Measurements from ENCODE around the gene PDE8A. TPM values are rescaled to one million over a fixed set of nuclear protein-coding genes. Genes with fewer than 3 reads are reported as not detected.

Gene PDE8A
- total and polyA plus RNA-seq, 2 of the 13 experiments (the other 11 are each of a cell fraction or from before 2014, with no cell fraction given) = 26.3 to 48.5 TPM

GRCh38 chr15:85047271-85047948 is 65.8 kb downstream of the PDE8A start (continued):
- TF ChIP-seq FOXM1 (CRISPR knock-in tag; IDR thresholded peaks at IDR 0.05) (no peak), RARG (CRISPR knock-in tag; IDR thresholded peaks at IDR 0.05; ENCODE audit: low read depth) (no peak), ZNF710 (CRISPR knock-in tag; IDR thresholded peaks at IDR 0.05; ENCODE audit: borderline replicate concordance) (peak; percentile 64; the same call in 1 of the 2 replicates), ARHGAP35 (CRISPR knock-in tag; IDR thresholded peaks at IDR 0.05; ENCODE audit: borderline replicate concordance) (no peak), ZBTB34 (CRISPR knock-in tag; IDR thresholded peaks at IDR 0.05) (peak; percentile 58; the same call in 1 of the 2 replicates), MEF2D (CRISPR knock-in tag; IDR thresholded peaks at IDR 0.05) (peak; percentile 68; the same call in 1 of the 2 replicates), ZBTB10 (CRISPR knock-in tag; IDR thresholded peaks at IDR 0.05; ENCODE audit: borderline replicate concordance) (peak; percentile 90; the same call in 1 of the 2 replicates), DBP (CRISPR knock-in tag; IDR thresholded peaks at IDR 0.05; ENCODE audit: not compliant biosample characterization) (no peak), ZNF333 (CRISPR knock-in tag; IDR thresholded peaks at IDR 0.05; ENCODE audit: borderline replicate concordance) (no peak), ZFP1 (CRISPR knock-in tag; IDR thresholded peaks at IDR 0.05) (0 out of 2 replicates have a peak, but pooled peaks have one; percentile 15), SALL1 (CRISPR knock-in tag; IDR thresholded peaks at IDR 0.05) (peak; percentile 81), ZNF34 (CRISPR knock-in tag; IDR thresholded peaks at IDR 0.05; ENCODE audit: borderline replicate concordance) (no peak), BHLHE40 (IDR thresholded peaks at IDR 0.05; ENCODE audit: low read length) (peak; percentile 28; the same call in 1 of the 2 replicates), ZNF138 (CRISPR knock-in tag; IDR thresholded peaks at IDR 0.05; ENCODE audit: low read depth) (no peak), FOXK2 (IDR thresholded peaks at IDR 0.05) (0 out of 2 replicates have a peak, but pooled peaks have one; percentile 14), ZNF232 (CRISPR knock-in tag; IDR thresholded peaks at IDR 0.05; ENCODE audit: borderline replicate concordance) (peak; percentile 63), NCOA2 (CRISPR knock-in tag; IDR thresholded peaks at IDR 0.05) (peak; percentile 49), PATZ1 (CRISPR knock-in tag; IDR thresholded peaks at IDR 0.05) (peak; percentile 90), ATF4 (CRISPR knock-in tag; IDR thresholded peaks at IDR 0.05) (peak in 1 of 2 experiments; percentile 96; a peak in 2 of 4 replicates)
